H1 (cell line): ENCODE measurements around the gene ICA1. TPM values are rescaled to one million over a fixed set of nuclear protein-coding genes. Genes with fewer than 3 reads are reported as not detected.

ENCODE experiments used
- BRCA1 ChIP-seq: IDR thresholded peaks from 2 replicates; pipeline ENCODE4 v1.6.1; 2012; ENCODE audit warnings: low read depth, low read length, improper control_type of control experiment
- CTBP2 ChIP-seq: IDR thresholded peaks from 2 replicates; pipeline ENCODE4 v1.7.0; 2011; ENCODE audit warnings: borderline replicate concordance, mild to moderate bottlenecking, moderate library complexity, mixed read lengths, low read length; ENCODE audit not compliant: insufficient read depth, insufficient read length
- EGR1 ChIP-seq: IDR thresholded peaks from 2 replicates; pipeline ENCODE4 v1.6.1; 2011; ENCODE audit warnings: low read depth, low read length, borderline replicate concordance
- NRF1 ChIP-seq: IDR thresholded peaks from 2 replicates; pipeline ENCODE4 v1.6.1; 2011; ENCODE audit warnings: mild to moderate bottlenecking, low read depth, low read length, improper control_type of control experiment
- SP4 ChIP-seq: IDR thresholded peaks from 2 replicates; pipeline ENCODE4 v1.6.1; 2012; ENCODE audit warnings: low read length, inconsistent platforms
- SUZ12 ChIP-seq: fragments of 200-600 bp; sonication (generic); IDR thresholded peaks from 2 replicates; pipeline ENCODE4 v1.6.1; 2012; ENCODE audit warnings: mild to moderate bottlenecking, inconsistent platforms, low read length, moderate library complexity, mixed read lengths
- polyA plus RNA-seq, 7 experiments: library from polyadenylated mRNA; depleted of rRNA in 3 of 7; stranded (reverse) in 5 of 7; unstranded in 2 of 7; fragments of >200 nt in 5 of 7; fragments of 200-250 nt in 2 of 7; gene quantifications; 1 replicate in 5 of 7; 2 replicates in 1 of 7; 4 replicates in 1 of 7; pipeline versions ENCODE4 v1.2.1 to v1.2.3, GENCODE V29; 2011 to 2013; ENCODE audit warnings: missing spikeins in 2 of 7, mixed read lengths in 2 of 7
- total RNA-seq: library from RNA; stranded (reverse); fragmentation: NEBNext Ultra II Directional; extraction: Animal tissue kit (Norgen Biotek cat#: 25700); gene quantifications from 2 replicates; pipeline ENCODE4 v1.2.1, GENCODE V29; 2021
- TF ChIP-seq, protein P1 (sequence below): fragments of 300-600 bp; sonication (generic); IDR thresholded peaks from 2 replicates; pipeline ENCODE4 v1.7.1; 2012; ENCODE audit warnings: low read length, moderate library complexity, mild to moderate bottlenecking, inconsistent platforms; ENCODE audit not compliant: insufficient replicate concordance
- TF ChIP-seq, protein P2 (sequence below): IDR thresholded peaks from 2 replicates; pipeline ENCODE4 v1.6.1; 2011; ENCODE audit warnings: low read depth, mild to moderate bottlenecking, low read length; ENCODE audit not compliant: insufficient read depth
- TF ChIP-seq, protein P3 (sequence below): IDR thresholded peaks from 2 replicates; pipeline ENCODE4 v1.6.1; 2012; ENCODE audit warnings: low read length, inconsistent platforms

ICA1 gene
- total and polyA plus RNA-seq, 2 of the 8 experiments (the other 6 are each of a cell fraction or from before 2014, with no cell fraction given): 14.9 to 37.1 TPM

DNA sequence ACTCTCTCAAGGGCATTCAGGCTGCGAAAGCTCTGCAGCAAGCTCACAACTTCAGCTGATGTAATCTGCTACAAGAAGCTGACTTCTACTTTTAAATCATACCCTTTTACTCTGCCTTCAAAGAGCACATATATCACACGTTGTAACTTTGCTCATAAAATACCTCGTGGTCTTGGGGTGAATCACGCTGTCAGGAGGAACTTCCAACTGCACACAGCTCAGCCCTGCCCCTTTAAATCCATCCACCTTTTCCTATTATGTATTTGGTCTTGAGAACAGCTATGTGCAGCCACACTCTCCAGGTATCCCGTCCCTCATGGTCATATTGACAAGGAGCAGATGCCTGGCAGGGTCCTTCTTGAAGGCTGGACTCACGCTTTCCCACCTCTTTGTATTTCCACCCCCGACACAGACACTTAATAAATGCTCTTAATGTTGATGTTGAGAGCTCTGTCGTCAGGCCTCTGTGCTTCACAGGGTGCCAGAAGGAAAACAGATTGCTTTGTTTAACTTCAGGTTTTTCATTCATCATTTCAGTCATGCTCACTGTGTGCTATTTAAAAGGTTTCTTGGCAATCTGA lies 47.6 kb downstream of the ICA1 start (continued):
- TF ChIP-seq, protein P1, sequence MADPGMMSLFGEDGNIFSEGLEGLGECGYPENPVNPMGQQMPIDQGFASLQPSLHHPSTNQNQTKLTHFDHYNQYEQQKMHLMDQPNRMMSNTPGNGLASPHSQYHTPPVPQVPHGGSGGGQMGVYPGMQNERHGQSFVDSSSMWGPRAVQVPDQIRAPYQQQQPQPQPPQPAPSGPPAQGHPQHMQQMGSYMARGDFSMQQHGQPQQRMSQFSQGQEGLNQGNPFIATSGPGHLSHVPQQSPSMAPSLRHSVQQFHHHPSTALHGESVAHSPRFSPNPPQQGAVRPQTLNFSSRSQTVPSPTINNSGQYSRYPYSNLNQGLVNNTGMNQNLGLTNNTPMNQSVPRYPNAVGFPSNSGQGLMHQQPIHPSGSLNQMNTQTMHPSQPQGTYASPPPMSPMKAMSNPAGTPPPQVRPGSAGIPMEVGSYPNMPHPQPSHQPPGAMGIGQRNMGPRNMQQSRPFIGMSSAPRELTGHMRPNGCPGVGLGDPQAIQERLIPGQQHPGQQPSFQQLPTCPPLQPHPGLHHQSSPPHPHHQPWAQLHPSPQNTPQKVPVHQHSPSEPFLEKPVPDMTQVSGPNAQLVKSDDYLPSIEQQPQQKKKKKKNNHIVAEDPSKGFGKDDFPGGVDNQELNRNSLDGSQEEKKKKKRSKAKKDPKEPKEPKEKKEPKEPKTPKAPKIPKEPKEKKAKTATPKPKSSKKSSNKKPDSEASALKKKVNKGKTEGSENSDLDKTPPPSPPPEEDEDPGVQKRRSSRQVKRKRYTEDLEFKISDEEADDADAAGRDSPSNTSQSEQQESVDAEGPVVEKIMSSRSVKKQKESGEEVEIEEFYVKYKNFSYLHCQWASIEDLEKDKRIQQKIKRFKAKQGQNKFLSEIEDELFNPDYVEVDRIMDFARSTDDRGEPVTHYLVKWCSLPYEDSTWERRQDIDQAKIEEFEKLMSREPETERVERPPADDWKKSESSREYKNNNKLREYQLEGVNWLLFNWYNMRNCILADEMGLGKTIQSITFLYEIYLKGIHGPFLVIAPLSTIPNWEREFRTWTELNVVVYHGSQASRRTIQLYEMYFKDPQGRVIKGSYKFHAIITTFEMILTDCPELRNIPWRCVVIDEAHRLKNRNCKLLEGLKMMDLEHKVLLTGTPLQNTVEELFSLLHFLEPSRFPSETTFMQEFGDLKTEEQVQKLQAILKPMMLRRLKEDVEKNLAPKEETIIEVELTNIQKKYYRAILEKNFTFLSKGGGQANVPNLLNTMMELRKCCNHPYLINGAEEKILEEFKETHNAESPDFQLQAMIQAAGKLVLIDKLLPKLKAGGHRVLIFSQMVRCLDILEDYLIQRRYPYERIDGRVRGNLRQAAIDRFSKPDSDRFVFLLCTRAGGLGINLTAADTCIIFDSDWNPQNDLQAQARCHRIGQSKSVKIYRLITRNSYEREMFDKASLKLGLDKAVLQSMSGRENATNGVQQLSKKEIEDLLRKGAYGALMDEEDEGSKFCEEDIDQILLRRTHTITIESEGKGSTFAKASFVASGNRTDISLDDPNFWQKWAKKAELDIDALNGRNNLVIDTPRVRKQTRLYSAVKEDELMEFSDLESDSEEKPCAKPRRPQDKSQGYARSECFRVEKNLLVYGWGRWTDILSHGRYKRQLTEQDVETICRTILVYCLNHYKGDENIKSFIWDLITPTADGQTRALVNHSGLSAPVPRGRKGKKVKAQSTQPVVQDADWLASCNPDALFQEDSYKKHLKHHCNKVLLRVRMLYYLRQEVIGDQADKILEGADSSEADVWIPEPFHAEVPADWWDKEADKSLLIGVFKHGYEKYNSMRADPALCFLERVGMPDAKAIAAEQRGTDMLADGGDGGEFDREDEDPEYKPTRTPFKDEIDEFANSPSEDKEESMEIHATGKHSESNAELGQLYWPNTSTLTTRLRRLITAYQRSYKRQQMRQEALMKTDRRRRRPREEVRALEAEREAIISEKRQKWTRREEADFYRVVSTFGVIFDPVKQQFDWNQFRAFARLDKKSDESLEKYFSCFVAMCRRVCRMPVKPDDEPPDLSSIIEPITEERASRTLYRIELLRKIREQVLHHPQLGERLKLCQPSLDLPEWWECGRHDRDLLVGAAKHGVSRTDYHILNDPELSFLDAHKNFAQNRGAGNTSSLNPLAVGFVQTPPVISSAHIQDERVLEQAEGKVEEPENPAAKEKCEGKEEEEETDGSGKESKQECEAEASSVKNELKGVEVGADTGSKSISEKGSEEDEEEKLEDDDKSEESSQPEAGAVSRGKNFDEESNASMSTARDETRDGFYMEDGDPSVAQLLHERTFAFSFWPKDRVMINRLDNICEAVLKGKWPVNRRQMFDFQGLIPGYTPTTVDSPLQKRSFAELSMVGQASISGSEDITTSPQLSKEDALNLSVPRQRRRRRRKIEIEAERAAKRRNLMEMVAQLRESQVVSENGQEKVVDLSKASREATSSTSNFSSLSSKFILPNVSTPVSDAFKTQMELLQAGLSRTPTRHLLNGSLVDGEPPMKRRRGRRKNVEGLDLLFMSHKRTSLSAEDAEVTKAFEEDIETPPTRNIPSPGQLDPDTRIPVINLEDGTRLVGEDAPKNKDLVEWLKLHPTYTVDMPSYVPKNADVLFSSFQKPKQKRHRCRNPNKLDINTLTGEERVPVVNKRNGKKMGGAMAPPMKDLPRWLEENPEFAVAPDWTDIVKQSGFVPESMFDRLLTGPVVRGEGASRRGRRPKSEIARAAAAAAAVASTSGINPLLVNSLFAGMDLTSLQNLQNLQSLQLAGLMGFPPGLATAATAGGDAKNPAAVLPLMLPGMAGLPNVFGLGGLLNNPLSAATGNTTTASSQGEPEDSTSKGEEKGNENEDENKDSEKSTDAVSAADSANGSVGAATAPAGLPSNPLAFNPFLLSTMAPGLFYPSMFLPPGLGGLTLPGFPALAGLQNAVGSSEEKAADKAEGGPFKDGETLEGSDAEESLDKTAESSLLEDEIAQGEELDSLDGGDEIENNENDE: no peak
- TF ChIP-seq NRF1 (no peak), BRCA1 (no peak), SP4 (no peak), CTBP2 (no peak), EGR1 (no peak), SUZ12 (no peak)
- TF ChIP-seq, protein P2, sequence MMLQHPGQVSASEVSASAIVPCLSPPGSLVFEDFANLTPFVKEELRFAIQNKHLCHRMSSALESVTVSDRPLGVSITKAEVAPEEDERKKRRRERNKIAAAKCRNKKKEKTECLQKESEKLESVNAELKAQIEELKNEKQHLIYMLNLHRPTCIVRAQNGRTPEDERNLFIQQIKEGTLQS: no peak
- TF ChIP-seq, protein P3, sequence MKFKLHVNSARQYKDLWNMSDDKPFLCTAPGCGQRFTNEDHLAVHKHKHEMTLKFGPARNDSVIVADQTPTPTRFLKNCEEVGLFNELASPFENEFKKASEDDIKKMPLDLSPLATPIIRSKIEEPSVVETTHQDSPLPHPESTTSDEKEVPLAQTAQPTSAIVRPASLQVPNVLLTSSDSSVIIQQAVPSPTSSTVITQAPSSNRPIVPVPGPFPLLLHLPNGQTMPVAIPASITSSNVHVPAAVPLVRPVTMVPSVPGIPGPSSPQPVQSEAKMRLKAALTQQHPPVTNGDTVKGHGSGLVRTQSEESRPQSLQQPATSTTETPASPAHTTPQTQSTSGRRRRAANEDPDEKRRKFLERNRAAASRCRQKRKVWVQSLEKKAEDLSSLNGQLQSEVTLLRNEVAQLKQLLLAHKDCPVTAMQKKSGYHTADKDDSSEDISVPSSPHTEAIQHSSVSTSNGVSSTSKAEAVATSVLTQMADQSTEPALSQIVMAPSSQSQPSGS: no peak
